Erythroblast (primary cell): ENCODE measurements around the gene LRRC74A.

ENCODE experiments used
- GATA1 ChIP-seq: IDR thresholded peaks from 2 replicates; pipeline ENCODE4 v1.6.1; 2011; ENCODE audit warnings: low read depth, mild to moderate bottlenecking, control low read depth, low read length, moderate library complexity
- POLR2A ChIP-seq: IDR thresholded peaks from 2 replicates; pipeline ENCODE4 v1.6.1; 2011; ENCODE audit warnings: mild to moderate bottlenecking, low read length

DNA sequence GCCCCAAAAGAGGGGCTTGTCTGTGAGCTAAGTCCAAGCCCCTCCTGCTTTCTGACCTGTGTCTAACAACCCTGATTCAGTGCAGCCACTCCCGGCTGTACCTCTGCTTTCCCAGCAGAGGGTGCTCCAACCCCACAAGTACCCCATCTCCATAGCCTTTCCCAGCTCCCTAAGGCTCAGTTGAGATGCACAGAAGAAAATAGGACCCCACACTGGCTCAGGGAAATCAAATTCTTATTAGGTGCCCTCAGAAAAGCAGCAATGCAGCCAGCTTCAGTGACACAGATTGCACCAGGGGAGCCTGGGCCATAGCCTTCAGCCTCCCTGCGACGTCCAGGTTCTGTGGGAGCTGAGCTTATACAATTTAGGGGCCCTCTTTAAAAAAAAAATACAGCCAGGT lies 49.9 kb downstream of the LRRC74A start:
- TF ChIP-seq POLR2A, result no peak
- TF ChIP-seq GATA1, result no peak
